HEK293T (cell line): ENCODE results near the gene RAC3.

Experiments
- CTCF ChIA-PET: fragments of 350-600 bp; formaldehyde crosslinking; extraction: SDS; loops from one replicate; lab custom pipeline; 2021; ENCODE audit warnings: antibody characterized with exemption, inconsistent platforms; lab: Yijun Ruan, JAX
- POLR2A ChIA-PET: fragments of 350-600 bp; formaldehyde crosslinking; extraction: SDS; loops from one replicate; lab custom pipeline; 2020; ENCODE audit warnings: antibody characterized with exemption, inconsistent platforms; lab: Yijun Ruan, JAX
- DNase-seq: peaks from one replicate; pipeline ENCODE4 v3.0.0; 2012; ENCODE audit warnings: mixed read lengths; ENCODE audit errors: extremely low spot score
- ARNT ChIP-seq: fragments of 450-650 bp; IDR thresholded peaks from 2 replicates; pipeline ENCODE4 v1.6.1; 2017; ENCODE audit warnings: mild to moderate bottlenecking
- BHLHE40 ChIP-seq: fragments of 450-650 bp; IDR thresholded peaks from 2 replicates; pipeline ENCODE4 v1.6.1; 2016; ENCODE audit warnings: mild to moderate bottlenecking, moderate library complexity, borderline replicate concordance
- CTBP1 ChIP-seq: fragments of 450-650 bp; IDR thresholded peaks from 2 replicates; pipeline ENCODE4 v1.6.1; 2016; ENCODE audit warnings: borderline replicate concordance
- ELF4 ChIP-seq: fragments of 450-650 bp; IDR thresholded peaks from 2 replicates; pipeline ENCODE4 v1.6.1; 2017; ENCODE audit warnings: antibody characterized with exemption
- FOXA1 ChIP-seq: fragments of 450-650 bp; IDR thresholded peaks from 2 replicates; pipeline ENCODE4 v1.6.1; 2016; ENCODE audit warnings: mild to moderate bottlenecking
- FOXK2 ChIP-seq: fragments of 450-650 bp; IDR thresholded peaks from 2 replicates; pipeline ENCODE4 v1.6.1; 2016; ENCODE audit warnings: mild to moderate bottlenecking
- FOXM1 ChIP-seq: fragments of 450-650 bp; IDR thresholded peaks from 2 replicates; pipeline ENCODE4 v1.6.1; 2017; ENCODE audit warnings: mild to moderate bottlenecking, borderline replicate concordance
- HDGF ChIP-seq: fragments of 450-650 bp; IDR thresholded peaks from 2 replicates; pipeline ENCODE4 v1.6.1; 2017; ENCODE audit warnings: antibody characterized with exemption, borderline replicate concordance
- L3MBTL2 ChIP-seq: fragments of 450-650 bp; conservative IDR thresholded peaks from 2 replicates; pipeline ENCODE4 v1.6.1; 2016; ENCODE audit warnings: mild to moderate bottlenecking
- LEF1 ChIP-seq: fragments of 450-650 bp; IDR thresholded peaks from 2 replicates; pipeline ENCODE4 v1.6.1; 2017; ENCODE audit warnings: mild to moderate bottlenecking, borderline replicate concordance
- NFRKB ChIP-seq: fragments of 450-650 bp; IDR thresholded peaks from 2 replicates; pipeline ENCODE4 v1.6.1; 2016; ENCODE audit warnings: mild to moderate bottlenecking, moderate library complexity
- PKNOX1 ChIP-seq: fragments of 450-650 bp; IDR thresholded peaks from 2 replicates; pipeline ENCODE4 v1.6.1; 2016
- SP1 ChIP-seq: fragments of 450-650 bp; IDR thresholded peaks from 2 replicates; pipeline ENCODE4 v1.6.1; 2017
- SUZ12 ChIP-seq: fragments of 450-650 bp; IDR thresholded peaks from 2 replicates; pipeline ENCODE4 v1.6.1; 2016; ENCODE audit warnings: mild to moderate bottlenecking
- TARDBP ChIP-seq: fragments of 450-650 bp; IDR thresholded peaks from 2 replicates; pipeline ENCODE4 v1.6.1; 2016
- ZNF384 ChIP-seq: fragments of 450-650 bp; IDR thresholded peaks from 2 replicates; pipeline ENCODE4 v1.6.1; 2016

The RAC3 gene

GRCh38 chr17:82025401-82026107 lies 5.9 kb upstream of the RAC3 start:
- TF ChIP-seq FOXA1 (no peak), LEF1 (no peak), BHLHE40 (no peak), SP1 (no peak), ZNF384 (no peak), ARNT (no peak)
- POLR2A ChIA-PET = interaction anchor here (1.0 to 1.2 kb wide), 2 partner anchors 12 to 154 kb away, joined by 3 to 4 read pairs; partner anchors contain the start of gene DCXR
- DNase-seq = no peak
- CTCF ChIA-PET = interaction anchor here (1.2 kb wide), 1 partner anchor 12 kb away, joined by 3 read pairs; the partner anchor contains the start of gene DCXR

GRCh38 chr17:82028246-82028645 lies 3.2 kb upstream of the RAC3 start:
- POLR2A ChIA-PET = interaction anchor here (0.9 to 1.3 kb wide), 2 partner anchors 68 to 264 kb away, joined by 3 read pairs; no protein-coding TSS in a partner anchor
- DNase-seq = no peak
- CTCF ChIA-PET = interaction anchor here (0.8 kb wide), 1 partner anchor 126 kb away, joined by 3 read pairs; no protein-coding TSS in a partner anchor
- no peak for TF ChIP-seq TARDBP
- no peak for TF ChIP-seq SP1
- TF ChIP-seq NFRKB = no peak
- no peak for TF ChIP-seq HDGF
- TF ChIP-seq PKNOX1 = no peak
- TF ChIP-seq BHLHE40 = no peak
- no peak for TF ChIP-seq SUZ12
- TF ChIP-seq FOXA1 = no peak
- TF ChIP-seq ELF4 = no peak
- TF ChIP-seq ARNT = no peak
- TF ChIP-seq FOXK2 = no peak
- TF ChIP-seq LEF1 = no peak

DNA sequence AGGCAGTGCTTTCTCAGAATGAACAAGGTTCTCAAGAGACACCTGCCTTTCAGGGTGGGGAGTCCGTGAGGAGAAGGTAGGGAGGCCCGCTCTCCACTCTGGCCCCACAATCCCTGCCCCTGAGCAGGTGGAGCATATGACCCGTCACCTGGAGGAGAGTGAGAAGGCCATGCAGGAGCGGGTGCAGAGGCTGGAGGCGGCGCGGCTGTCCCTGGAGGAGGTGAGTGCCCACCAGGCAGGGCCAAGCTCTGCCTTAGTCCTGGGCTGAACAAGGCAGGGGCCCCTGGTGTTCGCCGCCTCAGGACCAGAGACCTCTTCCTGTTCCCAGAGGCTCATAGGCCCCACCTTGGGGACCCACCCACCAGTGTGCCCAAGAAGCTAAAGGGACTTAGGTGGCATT lies 2.5 kb upstream of the RAC3 start:
- no peak for TF ChIP-seq FOXK2
- TF ChIP-seq FOXA1 = no peak
- TF ChIP-seq FOXM1 = no peak
- no peak for TF ChIP-seq BHLHE40
- TF ChIP-seq HDGF = no peak
- TF ChIP-seq ARNT = no peak
- POLR2A ChIA-PET = interaction anchor here (0.7 to 1.9 kb wide), 6 partner anchors 9 to 263 kb away, joined by 3 to 13 read pairs (median 3); partner anchors contain the start of genes DCXR and DUS1L

DNA sequence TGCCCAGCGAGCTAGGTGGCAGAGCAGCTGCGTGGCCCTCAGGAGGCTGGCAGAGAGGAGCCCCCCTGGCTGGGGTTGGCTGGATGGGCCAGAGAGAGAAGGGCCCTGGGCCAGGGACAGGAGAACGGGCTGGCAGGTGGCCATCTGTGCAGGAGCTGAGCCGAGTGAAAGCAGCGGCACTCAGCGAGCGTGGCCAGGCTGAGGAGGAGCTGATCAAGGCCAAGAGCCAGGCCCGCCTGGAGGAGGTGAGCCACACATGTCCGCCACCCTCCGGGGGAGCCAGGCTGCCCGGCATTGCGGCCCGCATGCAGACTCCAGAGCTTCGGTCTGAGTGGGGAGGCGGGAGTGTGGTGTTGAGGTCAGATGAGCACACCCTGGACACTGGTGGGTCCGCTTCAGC lies 2.1 kb upstream of the RAC3 start:
- CTCF ChIA-PET = interaction anchor here (1.2 to 2.2 kb wide), 2 partner anchors 77 to 125 kb away, joined by 4 to 13 read pairs; no protein-coding TSS in a partner anchor
- POLR2A ChIA-PET = interaction anchor here (0.7 to 1.9 kb wide), 6 partner anchors 8 to 69 kb away, joined by 3 to 13 read pairs (median 3); partner anchors contain the start of genes DCXR and DUS1L
- DNase-seq = no peak
- TF ChIP-seq ARNT (no peak), SUZ12 (no peak), FOXA1 (no peak), PKNOX1 (no peak), CTBP1 (no peak), SP1 (no peak)

More for the DNA sequence above, 2.5 kb upstream of the RAC3 start:
- CTCF ChIA-PET = interaction anchor here (1.2 to 2.2 kb wide), 2 partner anchors 77 to 126 kb away, joined by 4 to 13 read pairs; no protein-coding TSS in a partner anchor
- DNase-seq = no peak

GRCh38 chr17:82029990-82030469 lies 1.4 kb upstream of the RAC3 start:
- POLR2A ChIA-PET = interaction anchor here (0.7 to 3.8 kb wide), 10 partner anchors 7 to 125 kb away, joined by 3 to 34 read pairs (median 3); partner anchors contain the start of genes DCXR, DUS1L and FASN
- CTCF ChIA-PET = interaction anchor here (0.6 to 2.2 kb wide), 10 partner anchors 9 to 124 kb away, joined by 3 to 13 read pairs (median 4); no protein-coding TSS in a partner anchor
- TF ChIP-seq ZNF384 = no peak
- TF ChIP-seq TARDBP = no peak
- no peak for TF ChIP-seq SP1
- TF ChIP-seq PKNOX1 = no peak
- TF ChIP-seq ELF4 = no peak
- TF ChIP-seq BHLHE40 = no peak
- no peak for TF ChIP-seq CTBP1
- no peak for TF ChIP-seq FOXM1
- TF ChIP-seq FOXK2 = no peak
- TF ChIP-seq HDGF = no peak
- no peak for TF ChIP-seq FOXA1
- TF ChIP-seq SUZ12 = no peak
- no peak for TF ChIP-seq LEF1
- no peak for TF ChIP-seq L3MBTL2
- TF ChIP-seq ARNT = no peak
- DNase-seq = no peak

DNA sequence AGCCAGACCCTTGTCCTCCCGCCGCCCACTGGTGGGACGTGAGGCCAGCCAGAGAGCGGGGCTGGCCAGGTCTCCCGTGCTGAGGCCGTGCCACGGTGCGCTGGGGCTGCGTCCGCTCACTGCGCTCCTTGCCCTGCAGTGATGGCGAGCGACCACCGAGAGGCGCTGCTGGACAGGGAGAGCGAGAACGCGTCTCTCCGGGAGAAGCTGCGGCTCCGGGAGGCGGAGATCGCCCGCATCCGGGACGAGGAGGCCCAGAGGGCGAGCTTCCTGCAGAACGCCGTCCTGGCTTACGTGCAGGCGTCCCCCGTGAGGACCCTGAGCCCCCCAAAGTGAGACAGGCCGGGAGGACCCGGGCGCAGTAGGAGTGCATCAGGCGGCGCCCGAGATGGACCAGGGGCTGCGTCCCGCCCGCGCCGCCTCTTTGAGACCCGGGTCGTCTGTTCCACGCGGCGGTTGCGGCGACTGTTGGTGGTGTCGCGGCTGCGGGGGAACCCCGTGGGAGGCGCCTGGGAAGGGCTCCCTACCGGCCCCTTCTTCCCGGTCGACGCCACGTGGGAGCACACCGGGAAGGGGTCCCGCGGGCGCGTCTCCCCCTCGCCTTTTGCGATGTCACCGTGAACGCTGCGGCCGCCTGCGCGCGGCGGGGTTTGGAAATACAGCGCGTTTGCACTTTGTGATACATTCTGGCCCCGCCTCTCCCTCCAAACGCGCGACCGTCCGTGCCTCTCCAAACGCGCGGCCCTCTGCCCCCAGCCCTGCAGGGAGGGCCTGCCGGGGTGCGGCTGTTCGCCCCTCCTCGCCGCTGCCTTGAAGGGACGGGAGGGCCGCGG lies 792 bp upstream of the RAC3 start:
- ChIA-PET POLR2A (interaction anchor here (0.6 to 3.8 kb wide), 14 partner anchors 8 to 124 kb away, joined by 3 to 34 read pairs (median 3); partner anchors contain the start of genes CENPX, DUS1L, FASN and LRRC45), CTCF (interaction anchor here (0.6 to 2.2 kb wide), 18 partner anchors 9 to 1156 kb away, joined by 3 to 13 read pairs (median 4); no protein-coding TSS in a partner anchor)
- TF ChIP-seq L3MBTL2 = peak; percentile 54; the same call in 1 of the 2 replicates
- TF ChIP-seq ELF4 = no peak
- TF ChIP-seq SUZ12 = no peak
- peak; percentile 29; the same call in 1 of the 2 replicates for TF ChIP-seq CTBP1
- 0 out of 2 replicates have a peak, but pooled peaks have one; percentile 48 for TF ChIP-seq HDGF
- TF ChIP-seq SP1 = no peak
- DNase-seq = peak; percentile 88
